Stimulated activated CD8-positive, alpha-beta memory T cell treated with anti-CD3 and anti-CD28 coated beads, Interleukin-2, amount 100 ng/mL, for 48 hours (primary cell): ENCODE data around the gene GIPC3.
"Not testable (repeated sequence)": the region's sequence is repeated elsewhere in the genome, so short reads cannot be mapped to it uniquely, and the experiment has no call there.

ENCODE experiments used
- DNase-seq, 2 donors: peaks; one replicate each; pipeline ENCODE4 v3.0.0-alpha.2; 2020; ENCODE audit warnings: low read depth in 2 of 2

The GIPC3 gene

DNA sequence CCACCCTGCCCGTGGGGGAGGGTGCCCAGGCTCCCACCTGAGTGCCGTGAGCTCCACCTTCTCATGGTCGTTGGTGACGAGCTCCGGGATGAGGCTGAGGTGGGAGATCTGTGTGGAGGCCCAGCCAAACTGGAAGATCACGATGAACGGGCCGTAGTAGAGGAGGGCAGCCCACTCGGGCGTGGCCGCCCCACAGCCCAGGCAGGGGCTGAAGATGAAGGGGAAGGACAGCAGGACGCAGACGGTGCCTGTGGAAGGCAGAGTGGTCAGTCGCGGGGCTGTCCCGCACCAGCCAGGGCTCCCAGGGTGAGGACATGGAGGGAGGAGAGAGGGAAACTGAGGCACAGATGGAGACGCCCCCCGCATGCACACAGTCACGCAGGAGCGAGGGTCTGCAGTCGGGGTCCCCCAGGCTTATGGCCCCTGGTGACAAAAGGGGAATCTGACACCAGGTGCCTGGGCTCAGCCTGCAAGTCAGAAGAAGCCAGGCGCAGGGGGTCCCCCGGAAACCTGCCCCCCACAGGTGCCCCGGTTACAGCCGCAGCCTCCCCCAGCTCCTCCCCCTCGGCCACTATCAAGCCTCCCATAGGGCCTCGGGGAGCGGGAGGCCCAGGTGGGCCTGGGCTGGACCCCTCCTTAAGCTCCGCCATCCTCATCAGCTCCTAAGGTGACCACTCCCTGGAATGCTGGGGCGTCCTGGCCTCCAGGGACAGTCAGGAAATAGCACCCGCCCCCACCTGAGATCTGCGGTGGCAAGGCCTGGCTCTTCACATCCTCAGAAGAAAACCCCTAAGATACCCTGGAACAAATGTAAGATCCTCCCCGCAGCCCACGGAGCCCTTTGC, 34.1 kb upstream of the GIPC3 start:
- no peak for DNase-seq

DNA sequence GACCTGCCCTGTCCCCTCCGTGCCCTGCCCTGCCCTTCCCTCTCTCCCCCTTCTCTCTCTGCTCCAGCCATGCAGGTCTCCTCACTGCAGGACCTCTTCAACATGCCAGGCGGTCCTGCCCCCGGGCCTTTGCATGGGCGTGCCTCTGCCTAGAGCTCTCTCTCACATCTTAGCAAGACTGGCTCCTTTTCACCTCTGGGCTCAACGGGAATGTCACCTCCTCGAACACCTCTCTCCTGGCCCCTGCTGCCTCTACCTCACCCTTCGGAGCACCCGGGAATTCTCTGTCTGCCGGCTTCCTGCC, 33.5 kb upstream of the GIPC3 start:
- DNase-seq, result no peak

DNA sequence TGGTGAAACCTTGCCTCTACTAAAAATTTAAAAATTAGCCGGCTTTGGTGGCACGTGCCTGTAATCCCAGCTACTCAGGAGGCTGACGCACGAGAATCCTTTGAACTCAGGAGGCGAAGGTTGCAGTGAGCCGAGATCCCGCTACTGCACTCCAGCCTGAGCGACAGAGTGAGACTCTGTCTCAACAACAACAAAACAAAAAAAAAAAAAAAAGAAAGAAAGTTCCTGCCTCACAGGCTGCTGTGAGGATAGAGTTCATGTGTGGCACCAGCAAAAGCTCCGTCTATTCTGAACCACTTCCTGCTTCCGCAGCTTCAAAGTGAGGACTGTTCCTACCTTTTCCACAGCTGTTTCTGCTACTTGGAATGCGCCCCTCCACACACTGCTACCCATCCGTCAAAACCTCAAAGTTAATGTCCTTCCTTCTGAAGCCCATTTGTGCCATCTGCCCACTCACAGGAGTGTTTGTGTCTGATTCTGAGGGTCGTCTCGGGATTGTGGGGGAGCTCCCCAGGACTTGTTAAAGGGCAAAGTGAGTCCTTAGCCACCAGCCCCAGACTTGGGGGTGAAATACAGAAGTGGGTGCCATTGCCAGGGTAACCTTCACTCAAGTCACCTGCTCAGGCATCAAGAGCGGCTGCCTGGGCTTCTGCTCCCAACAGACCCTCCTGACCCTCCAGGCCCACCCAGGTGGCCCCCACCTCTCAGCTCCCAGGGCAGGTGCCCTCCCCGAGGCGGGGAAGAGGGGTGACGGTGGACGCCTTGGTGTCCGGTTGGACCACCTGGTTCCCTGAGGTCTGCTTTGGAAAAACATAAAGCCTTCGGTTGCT, 30.8 kb upstream of the GIPC3 start:
- DNase-seq, result no peak

DNA sequence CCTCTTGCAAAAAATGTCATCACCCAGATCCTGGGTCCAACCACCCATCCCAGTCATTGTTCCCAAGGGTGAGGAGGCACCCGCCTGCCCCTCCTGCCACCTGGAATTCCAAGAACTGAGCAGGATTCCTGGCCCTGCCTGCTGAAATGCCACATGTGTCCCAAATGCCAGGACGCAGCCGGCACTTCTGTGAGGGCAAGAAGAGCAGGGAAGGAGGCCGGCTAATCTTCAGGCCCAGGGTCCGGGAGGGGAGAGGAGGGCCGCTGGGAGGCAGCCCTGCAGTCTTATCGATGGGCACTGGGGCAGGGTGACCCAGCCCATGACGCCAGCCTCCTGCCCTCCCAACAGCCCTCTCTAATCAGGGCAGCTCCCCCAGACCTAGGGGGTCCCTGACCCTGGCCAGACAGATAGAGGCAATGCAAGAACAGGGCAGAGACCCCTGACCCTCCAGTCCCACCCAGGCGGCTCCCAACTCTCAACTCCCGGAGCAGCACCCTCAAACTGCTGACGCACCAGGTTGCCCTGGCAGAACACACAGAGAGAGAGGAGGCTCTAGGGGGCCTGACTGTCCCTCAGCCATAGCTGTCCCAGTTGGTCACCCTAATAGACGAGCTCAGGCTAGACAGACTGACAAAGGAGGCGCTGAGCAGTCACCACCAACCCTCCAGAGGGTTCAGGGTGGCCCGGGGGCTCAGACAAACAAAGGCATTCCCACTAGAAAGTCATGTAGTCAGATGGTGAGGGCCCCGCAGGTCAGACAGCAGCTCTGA, 29.4 kb upstream of the GIPC3 start:
- DNase-seq, result no peak

DNA sequence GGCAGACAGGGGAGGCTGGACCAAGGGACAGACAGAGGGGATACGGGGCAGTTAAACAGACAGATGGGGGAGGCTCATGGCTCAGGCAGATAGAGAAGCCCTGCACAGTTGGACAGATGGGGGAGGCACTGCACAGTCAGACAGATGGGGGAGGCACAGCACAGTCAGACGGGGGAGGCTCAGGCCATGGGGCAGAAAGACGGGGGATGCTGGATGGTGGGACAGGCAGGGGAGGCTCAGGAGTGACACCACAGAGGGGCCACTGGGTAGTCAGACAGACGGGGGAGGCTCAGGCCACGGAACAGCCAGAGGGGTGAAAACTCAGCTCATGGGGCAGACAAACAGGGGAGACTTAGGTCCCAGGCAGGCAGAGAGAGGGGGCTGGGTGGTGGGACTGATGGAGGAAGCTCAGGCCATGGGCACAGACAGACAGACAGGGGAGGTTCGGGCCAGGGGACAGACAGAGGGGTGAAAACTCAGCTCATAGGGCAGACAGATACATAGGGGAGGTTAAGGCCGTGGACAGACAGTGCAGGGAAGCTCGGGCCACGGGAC, 28.8 kb upstream of the GIPC3 start:
- DNase-seq, result no peak

DNA sequence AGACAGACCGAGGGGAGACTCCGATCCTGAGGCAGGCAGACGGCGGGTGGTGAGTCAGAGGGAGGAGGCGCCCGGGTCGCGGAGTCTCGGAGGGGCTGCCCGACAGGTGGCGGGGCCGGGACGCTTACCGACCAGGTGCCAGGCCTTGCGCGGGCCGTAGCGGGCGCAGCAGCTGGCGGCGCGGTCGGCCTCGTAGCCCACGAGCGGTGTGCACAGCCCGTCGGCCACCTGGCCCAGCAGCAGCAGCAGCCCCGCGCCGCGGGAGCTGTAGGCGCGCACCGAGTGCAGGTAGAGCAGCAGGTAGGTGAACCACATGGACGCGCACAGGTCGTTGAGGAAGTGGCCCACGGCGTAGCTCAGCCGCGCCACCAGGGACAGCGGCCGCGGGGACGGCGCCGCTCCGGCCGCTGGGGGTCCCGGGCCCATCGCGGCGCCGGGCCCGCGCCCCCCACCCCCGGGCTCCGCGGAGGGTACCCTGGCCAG, 28.3 kb upstream of the GIPC3 start:
- peak; percentile 55 to 57 for DNase-seq

DNA sequence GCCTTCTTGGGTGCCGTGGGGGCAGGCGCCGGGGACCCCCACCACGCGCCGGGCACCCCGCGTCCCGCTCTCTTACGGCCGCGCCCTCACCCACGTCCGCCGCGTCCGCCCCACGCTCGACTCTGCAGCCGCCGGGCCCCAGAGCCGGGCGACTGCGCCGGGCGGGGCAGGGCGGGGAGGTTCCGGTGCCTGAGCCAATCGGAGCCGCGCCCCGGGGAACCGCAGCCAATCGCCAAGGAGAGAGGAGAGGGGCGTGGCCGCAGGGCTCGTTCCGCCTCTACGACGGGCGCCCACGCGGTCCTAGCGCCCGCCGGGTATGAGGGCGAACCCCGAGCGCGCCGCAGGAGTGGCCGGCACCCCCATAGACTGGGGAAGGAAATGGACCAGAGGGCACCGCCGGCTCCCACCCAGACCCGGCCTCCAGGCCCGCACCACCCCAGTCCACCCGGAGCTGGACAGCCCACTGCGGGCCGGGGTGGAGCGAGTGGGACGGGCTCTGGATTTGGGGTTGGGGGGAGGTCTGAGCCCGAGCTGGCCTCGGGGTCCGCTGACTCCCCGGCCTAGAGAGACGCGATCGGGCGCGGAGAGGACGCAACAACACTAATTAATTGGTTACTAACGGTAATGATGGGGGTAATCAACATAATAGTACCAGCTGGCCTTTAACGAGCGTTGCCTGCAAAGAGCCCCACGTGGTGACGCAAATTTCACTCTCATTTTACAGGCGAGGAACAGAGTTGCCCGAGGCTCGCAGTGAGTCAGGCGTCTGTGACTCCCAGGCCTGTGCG, 27.6 kb upstream of the GIPC3 start, which contains the start of gene MFSD12:
Gene MFSD12, minus strand, starts transcription at position 126 of the 788 bp plus-strand sequence. CDS start 183 bp downstream, outside the sequence.
- DNase-seq, result peak; percentile 95

DNA sequence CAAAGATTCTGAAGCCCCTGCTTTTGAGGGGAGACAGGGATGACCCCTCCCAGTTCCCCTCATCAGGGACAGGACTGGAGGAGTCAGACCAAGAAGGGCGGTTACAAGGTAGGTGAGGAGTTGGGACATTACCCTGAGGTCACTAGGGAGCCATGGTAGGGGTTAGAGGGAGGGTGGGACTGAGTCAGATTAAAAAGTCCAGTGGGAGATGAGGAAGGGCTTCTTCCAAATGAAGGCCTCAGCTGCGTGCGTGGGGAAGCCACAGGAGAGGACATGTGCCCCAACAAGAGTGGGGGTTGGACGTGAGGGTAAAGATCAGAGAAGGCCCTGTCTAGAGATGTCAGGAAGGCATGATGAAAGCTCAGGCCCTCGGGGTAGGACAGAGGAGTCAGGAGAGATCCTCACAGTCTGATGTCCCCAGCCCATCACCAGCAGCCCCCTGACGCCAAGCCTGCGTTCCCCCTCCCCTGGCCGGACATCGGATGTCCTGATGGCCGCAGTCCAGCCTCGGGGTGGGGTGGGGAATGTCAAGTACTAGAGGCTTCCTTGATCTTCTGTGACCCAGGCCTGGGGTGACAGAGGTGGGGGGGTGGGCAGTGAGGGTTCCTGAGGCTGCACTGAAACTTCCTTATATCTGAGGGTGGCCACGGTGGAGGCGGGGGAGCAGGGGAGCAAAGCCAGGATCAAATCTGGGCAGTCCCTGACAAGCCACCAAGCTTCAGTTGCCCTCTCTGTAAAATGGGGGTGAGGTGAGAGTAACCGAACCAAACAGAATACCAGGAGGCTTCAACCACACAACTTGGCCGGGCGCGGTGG, 21.4 kb upstream of the GIPC3 start:
- no peak for DNase-seq

DNA sequence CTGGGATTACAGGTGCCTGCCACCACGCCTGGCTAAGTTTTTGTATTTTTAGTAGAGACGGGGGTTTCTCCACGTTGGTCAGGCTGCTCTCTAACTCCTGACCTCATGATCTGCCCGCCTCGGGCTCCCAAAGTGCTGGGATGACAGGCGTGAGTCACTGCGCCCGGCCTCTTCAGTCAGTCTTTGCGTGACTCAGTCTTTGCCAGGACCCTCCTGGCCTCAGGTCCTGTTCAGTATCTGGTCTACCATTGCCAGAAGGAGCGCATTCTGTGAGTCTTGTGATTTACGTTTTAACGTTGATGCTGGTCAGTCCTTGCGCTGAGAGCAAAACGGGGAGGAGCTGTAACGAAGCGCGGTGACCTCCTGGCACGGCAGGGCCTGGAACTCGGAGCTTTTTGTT, 20.1 kb upstream of the GIPC3 start:
- DNase-seq, result no peak

DNA sequence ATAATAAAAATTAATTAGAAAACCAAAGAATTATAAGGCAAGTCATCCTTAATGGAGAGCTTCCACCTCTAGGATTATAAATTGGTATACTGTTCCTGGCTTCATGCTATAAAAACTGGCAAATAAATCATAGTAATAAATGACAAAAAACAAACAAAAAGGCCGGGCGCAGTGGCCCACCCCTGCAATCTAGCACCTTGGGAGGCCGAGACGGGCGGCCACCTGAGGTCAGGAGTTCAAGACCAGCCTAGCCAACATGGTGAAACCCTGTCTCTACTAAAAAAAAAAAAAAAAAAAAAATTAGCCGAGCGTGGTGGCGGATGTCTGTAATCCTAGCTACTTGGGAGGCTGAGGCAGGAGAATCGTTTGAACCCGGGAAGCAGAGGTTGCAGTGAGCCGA, 15.2 kb upstream of the GIPC3 start:
- not testable (repeated sequence) for DNase-seq

DNA sequence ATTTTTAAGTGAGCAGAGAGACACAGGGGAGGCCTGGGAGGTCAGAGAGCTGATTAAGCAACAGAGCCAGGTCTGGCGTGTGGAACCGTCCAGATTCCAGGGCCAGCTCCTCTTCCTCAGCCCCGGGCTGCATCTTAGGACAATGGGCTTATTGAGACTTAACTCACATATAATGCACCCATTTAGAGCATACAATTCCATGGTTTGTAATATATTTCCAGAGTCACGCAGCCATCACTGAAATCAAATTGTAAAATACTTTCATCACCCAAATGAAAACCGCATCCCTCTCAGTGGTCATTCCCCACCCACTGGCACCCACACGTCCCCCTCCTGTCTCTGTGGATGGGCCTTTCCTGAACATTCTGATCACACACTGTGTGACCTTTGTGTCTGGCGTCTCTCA, 14.7 kb upstream of the GIPC3 start:
- no peak for DNase-seq

DNA sequence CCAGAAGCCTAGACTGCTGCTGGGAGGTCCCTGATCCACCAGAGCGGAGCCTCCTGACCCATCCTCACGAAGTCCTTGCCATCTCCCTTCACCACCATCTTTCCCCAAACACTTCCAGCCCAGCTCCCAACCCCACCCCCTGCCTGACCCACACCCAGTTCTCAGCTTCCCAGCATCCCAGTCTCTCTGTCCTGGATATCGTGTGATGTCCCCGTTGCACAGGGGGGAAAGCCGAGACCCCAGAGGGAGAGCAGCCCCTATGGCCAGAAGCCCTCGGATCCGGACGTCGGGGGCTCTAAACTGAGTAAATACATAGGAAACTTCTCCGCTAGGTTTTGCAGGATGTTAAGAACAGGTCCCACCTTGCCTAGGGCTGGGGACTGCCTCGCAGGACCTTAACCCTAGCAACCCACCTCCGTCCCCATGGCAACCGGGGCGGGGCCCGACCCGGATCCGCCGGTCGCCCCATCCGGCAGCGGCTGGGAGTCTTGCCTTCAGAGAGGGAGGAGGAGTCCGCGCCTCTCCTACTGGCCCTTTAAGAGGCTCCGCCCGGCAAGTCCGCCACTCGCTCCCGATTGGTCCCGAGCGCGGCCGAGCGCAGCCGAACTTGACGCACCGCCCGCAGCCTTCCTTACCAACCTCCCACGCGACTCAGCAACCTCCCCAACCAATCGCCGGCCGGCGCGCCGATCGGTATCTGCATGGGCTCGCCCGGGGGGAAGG, 13.0 kb upstream of the GIPC3 start:
- DNase-seq, result peak; percentile 99

DNA sequence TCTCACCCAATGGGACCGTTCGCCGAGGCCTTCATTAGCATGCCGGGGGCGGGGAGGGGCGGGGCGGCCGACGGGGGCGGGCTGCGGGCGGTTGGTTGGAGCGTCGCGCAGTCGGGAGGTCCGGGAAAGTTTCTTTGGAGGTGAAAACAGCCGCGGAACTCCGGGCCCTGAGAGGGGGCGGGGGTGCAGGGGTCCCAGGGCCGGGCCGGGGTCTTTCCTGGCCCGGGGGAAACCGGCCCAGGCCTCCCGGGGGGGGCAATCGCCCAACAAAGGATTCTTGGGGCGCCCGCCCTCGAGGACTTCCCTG, 12.5 kb upstream of the GIPC3 start, which contains the start of gene HMG20B:
Gene HMG20B, plus strand, starts transcription at position 90 of the 307 bp plus-strand sequence. CDS start 366 bp downstream, outside the sequence.
- no peak for DNase-seq

DNA sequence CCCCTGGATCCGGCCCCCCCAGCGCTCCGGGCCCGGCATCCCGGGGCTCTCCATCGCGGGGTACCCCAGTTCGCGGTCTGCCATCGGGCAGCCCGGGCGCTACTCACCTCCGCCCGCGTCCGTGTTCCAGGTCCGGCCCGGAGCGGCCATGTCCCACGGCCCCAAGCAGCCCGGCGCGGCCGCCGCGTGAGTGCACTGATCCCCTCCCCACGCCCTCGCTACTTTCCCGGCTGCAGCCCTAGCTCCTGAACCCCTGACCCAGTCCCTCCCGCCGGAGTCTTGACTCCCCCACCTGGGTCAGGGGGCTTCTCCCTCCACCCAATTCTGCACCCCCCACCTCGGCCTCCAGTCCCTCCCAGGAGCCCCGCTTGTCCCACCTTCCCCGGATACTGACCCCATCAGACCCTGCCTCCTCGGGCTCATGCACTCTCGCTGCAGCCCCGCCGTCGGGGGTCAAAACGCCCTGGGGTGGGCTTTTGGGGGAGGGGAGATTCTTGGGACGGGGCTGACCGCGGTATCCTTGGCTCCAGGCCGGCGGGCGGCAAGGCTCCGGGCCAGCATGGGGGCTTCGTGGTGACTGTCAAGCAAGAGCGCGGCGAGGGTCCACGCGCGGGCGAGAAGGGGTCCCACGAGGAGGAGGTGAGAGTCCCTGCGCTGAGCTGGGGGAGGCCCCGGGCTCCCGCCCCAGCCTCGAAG, 12.0 kb upstream of the GIPC3 start:
- no peak for DNase-seq

DNA sequence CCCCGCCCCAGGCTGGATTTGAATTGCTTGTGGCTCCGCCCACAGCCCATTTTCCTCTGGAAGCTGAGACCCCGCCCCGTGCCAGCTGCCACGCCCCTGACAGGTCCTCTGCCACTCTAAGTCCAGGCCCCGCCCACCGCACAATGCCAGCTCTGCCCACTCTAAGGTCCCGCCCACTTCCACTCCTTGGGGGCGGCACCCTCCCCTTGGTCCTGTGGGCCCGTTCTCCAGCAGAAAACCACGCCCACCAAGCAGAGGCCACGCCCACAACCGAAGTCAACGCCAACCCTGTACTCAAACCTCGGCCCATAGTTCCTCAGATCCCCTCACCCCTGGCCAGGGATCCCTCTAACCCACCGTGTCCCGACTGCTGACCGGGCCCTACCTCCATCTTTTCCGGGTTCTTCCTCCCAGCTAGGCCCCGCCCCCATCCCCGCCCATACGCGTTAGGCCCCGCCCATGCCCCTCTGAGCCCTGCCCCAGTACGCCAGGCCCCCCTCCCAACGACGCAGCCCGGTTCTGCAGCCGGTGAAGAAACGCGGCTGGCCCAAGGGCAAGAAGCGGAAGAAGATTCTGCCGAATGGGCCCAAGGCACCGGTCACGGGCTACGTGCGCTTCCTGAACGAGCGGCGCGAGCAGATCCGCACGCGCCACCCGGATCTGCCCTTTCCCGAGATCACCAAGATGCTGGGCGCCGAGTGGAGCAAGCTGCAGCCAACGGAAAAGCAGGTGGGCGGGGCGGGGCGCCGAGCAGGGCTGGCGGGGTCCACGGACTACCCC, 11.2 kb upstream of the GIPC3 start:
- peak; percentile 88 to 97 for DNase-seq

DNA sequence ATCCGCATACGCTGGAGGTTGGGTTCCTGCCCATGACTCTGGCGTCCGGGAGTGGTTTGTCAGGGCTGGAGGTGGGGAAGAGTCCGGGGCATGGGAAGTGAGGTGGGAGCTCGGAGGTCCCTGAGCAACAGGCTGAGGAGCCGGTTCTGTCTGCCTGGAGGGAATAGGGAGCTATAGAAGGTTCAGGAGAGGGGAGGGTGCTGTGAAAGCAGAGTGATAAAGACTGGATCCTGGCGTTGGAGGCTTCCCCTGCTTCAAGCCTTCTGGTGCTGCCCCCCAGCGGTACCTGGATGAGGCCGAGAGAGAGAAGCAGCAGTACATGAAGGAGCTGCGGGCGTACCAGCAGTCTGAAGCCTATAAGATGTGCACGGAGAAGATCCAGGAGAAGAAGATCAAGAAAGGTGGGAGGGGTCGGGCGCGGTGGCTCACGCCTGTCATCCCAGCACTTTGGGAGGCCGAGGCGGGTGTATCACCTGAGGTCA, 10.0 kb upstream of the GIPC3 start:
- no peak for DNase-seq

DNA sequence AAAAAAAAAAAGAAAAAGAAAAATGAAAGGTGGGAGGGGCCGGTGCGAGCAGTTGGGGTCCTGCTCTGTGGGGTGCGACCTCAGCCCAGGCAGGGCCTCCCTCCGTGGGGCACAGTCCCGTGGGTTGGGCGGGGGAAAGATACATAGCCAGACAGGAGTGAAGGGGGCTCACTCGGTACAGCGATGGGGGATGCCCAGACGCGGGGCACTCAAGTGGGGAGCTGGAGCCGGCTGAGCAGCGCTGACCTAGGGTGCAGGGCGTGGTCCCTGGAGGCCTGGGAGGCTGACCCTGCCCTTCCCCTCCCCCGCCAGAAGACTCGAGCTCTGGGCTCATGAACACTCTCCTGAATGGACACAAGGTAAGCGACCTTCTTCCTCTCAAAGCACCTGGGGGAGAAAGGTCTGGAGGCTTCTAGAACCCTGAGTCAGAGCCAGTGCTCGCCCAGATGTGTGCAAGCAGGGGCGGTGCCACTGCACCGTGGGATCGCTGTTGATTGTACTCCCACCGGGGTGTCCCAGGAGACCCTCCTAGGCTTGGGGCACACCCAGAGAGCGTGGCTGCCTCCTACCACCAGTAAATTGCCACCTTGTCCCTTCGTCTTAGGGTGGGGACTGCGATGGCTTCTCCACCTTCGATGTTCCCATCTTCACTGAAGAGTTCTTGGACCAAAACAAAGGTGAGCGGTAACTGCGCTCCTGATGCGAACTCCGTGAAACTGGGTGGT, 9.2 kb upstream of the GIPC3 start:
- no peak for DNase-seq
